ENCODE measurements around the gene CHI3L2.

- TF ChIP-seq POLR2A (IDR thresholded peaks at IDR 0.05) (no peak), POLR2AphosphoS5 (IDR thresholded peaks at IDR 0.05) (no peak), CTCF (IDR thresholded peaks at IDR 0.05) (no peak), EP300 (IDR thresholded peaks at IDR 0.05) (no peak)
These were observed 51.6 kb downstream of the CHI3L2 start for GRCh38 chr1:111279144-111279543.

All from stomach (tissue), 4 donors.